SKM-1 (cell line): ENCODE measurements around the gene TENT4A.
A peak's percentile ranks its signal among the peaks of the same experiment; 100 is the strongest.

Source experiments
- DNase-seq: peaks from one replicate; lab custom pipeline; 2025; ENCODE audit not compliant: unreplicated experiment; lab: John Stamatoyannopoulos, UW

TENT4A gene

GRCh38 chr5:6749026-6749716 is 35.9 kb downstream of the TENT4A start:
- DNase-seq = no peak

- no peak for DNase-seq
Observed at GRCh38 chr5:6750142-6750840, 37.1 kb downstream of the TENT4A start.

GRCh38 chr5:6750951-6751685 is 37.9 kb downstream of the TENT4A start:
- DNase-seq = no peak

GRCh38 chr5:6752236-6752635 is 39.0 kb downstream of the TENT4A start:
- no peak for DNase-seq

GRCh38 chr5:6752782-6753181 is 39.5 kb downstream of the TENT4A start:
- no peak for DNase-seq

GRCh38 chr5:6753851-6754250 is 40.6 kb downstream of the TENT4A start:
- no peak for DNase-seq

- DNase-seq = no peak
Observed at GRCh38 chr5:6754766-6755165, 41.5 kb downstream of the TENT4A start.

- DNase-seq = no peak
Observed at GRCh38 chr5:6755519-6755918, 42.3 kb downstream of the TENT4A start.

GRCh38 chr5:6755941-6756340 is 42.7 kb downstream of the TENT4A start:
- DNase-seq = no peak

GRCh38 chr5:6757414-6757969 is 44.3 kb downstream of the TENT4A start:
- DNase-seq = no peak

GRCh38 chr5:6758236-6758635 is 45.0 kb downstream of the TENT4A start:
- no peak for DNase-seq

GRCh38 chr5:6758706-6759105 is 45.5 kb downstream of the TENT4A start:
- no peak for DNase-seq

GRCh38 chr5:6759401-6759800 is 46.2 kb downstream of the TENT4A start:
- no peak for DNase-seq

- no peak for DNase-seq
Observed at GRCh38 chr5:6759983-6760382, 46.8 kb downstream of the TENT4A start.

GRCh38 chr5:6760686-6761085 is 47.5 kb downstream of the TENT4A start:
- no peak for DNase-seq

GRCh38 chr5:6761333-6761732 is 48.1 kb downstream of the TENT4A start:
- DNase-seq = no peak

- DNase-seq = no peak
Observed at GRCh38 chr5:6762116-6762515, 48.9 kb downstream of the TENT4A start.

GRCh38 chr5:6762697-6763096 is 49.5 kb downstream of the TENT4A start:
- DNase-seq = no peak

GRCh38 chr5:6763191-6763590 is 50.0 kb downstream of the TENT4A start:
- DNase-seq = no peak

- DNase-seq = peak; percentile 42
Observed at GRCh38 chr5:6765612-6766525, 52.6 kb downstream of the TENT4A start.

- no peak for DNase-seq
Observed at GRCh38 chr5:6766604-6767093, 53.4 kb downstream of the TENT4A start.
